Epithelial cell of proximal tubule (primary cell): ENCODE measurements around the gene PRKCH. TPM values are rescaled to one million over a fixed set of nuclear protein-coding genes. Genes with fewer than 3 reads are reported as not detected.
A peak's percentile ranks its signal among the peaks of the same experiment; 100 is the strongest.

Experiments
- DNase-seq: peaks from one replicate; pipeline ENCODE4 v3.0.0-alpha.2; 2011; ENCODE audit warnings: low read depth
- H3K4me3 ChIP-seq: 2 replicates; pipeline ENCODE4 v1.5.1; 2011; ENCODE audit warnings: low read depth, mild to moderate bottlenecking, low read length
- total RNA-seq: library from RNA; depleted of rRNA; stranded (reverse); fragments of >200 nt; gene quantifications from 2 replicates; pipeline ENCODE4 v1.2.3, GENCODE V29; 2015
- TF ChIP-seq, protein P1 (sequence below): conservative IDR thresholded peaks from 2 replicates; pipeline ENCODE4 v1.5.1; 2012; ENCODE audit warnings: low read depth, mild to moderate bottlenecking, low read length

PRKCH gene
- total RNA-seq, 1 donor from 2014 or later: 7.6 TPM

DNA sequence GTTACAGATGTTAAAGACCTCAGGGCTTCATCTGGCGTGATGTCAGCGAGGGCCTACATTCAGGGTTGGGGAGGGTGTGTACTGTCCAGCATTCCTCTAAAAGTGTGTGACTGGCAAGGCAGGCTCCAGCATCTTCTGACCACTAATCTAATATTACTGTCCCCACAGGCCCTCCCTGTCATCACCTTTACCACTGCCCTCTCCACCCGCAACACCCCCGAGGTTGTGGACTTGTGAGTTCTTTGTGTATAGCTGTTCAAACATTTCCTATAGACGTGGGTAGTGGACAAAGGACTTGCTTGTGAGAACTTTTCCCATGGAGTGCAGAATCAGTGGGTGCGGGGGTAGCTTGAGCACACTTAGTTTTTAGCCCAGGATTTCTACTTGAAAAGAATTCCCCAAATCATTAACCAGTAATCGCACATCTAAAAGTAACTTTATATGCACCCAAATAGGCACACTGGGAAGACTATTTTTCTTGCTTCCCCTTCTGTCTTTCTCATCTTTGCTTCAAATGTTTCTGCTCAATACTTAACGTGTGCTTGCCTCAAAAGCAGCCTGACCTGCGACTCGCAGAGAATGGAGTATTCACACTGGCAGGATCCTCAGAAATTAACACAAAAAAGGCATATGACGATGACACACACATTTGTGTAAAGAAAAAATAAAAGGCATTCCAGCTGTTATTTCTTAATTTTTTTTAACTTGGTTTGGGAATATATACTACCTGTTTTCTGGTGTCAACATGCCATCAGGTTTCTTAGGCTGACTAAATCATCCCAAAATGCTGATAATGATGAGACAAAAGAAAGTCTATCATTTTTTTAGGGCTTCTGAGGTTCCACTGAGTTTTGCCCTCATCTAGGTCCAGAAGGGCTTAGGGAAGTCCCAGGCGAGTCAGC, 215.5 kb downstream of the PRKCH start:
- no peak overlapping the region for H3K4me3 ChIP-seq
- TF ChIP-seq, protein P1, sequence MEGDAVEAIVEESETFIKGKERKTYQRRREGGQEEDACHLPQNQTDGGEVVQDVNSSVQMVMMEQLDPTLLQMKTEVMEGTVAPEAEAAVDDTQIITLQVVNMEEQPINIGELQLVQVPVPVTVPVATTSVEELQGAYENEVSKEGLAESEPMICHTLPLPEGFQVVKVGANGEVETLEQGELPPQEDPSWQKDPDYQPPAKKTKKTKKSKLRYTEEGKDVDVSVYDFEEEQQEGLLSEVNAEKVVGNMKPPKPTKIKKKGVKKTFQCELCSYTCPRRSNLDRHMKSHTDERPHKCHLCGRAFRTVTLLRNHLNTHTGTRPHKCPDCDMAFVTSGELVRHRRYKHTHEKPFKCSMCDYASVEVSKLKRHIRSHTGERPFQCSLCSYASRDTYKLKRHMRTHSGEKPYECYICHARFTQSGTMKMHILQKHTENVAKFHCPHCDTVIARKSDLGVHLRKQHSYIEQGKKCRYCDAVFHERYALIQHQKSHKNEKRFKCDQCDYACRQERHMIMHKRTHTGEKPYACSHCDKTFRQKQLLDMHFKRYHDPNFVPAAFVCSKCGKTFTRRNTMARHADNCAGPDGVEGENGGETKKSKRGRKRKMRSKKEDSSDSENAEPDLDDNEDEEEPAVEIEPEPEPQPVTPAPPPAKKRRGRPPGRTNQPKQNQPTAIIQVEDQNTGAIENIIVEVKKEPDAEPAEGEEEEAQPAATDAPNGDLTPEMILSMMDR: no peak
- no peak for DNase-seq

DNA sequence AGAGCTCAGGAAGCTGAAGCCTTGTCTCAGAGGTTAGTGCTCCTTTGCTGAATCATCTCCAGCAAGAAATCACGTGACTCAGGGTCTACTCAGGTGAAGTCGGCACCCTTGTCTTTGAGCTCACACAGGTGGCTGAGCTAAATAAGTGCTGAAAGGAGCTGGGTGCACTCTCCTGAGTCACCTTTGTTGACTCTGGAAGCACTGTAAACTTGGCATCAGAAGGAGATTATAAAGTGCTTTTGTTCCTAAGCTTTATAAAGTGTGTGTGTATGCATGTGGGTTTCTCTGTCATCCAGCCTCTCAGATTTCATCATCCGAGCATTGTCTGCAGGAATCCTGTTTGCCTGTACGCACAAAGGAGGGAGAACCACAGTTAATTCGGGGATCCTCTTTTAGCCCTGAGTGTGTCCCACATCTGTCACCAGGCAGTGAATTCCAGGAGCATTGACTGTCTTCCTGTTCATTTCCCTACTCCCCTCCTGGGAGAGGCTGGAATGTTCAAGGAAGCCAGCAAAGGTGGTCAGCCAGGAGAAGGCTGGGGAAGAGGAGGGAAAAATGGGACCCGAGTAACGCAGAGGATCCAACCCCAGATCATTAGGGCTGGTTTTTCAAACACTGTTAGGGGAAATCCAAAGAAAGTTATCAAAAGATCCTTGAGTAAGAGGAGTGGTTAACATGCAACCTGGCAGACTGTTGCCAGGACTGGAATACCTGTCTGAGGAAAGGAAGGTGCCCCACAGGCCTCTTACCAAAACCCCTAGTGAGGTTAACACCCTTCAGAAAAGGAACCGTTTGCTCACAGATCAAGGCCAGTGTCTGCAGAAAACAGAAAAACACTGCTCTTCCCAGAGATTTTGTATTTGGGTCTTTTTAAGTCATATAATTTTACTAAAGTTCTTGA, 216.4 kb downstream of the PRKCH start:
- H3K4me3 ChIP-seq: no peak overlapping the region
- TF ChIP-seq, protein P1: no peak
- DNase-seq: peak; percentile 98

DNA sequence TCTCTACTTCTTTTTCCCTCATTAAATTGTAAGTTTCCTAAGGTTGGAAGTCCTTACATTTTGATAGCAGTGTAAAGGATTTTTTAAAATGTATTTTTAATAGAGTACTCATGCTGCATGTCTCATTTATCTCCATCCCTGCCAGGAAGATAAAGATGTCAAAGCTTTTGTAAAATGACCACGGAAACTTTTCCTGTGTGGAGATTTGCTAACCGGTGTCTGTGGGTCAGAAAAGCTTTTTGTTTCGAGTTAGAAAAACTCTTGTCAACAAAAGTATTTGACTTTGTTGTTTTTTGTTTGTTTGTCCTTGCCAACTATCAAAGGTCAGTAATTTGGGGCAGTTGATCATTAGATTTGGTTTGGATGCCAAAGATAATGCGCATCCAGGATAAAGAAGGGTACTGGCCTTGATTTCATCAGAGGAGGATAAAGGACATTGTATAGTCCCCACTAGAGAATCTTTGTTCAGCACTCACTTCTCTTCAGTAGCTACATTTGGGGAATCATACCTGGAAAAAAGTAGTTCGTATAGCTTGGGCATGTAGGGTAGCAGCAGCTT, 217.2 kb downstream of the PRKCH start:
- DNase-seq: no peak
- H3K4me3 ChIP-seq: no peak overlapping the region
- TF ChIP-seq, protein P1: no peak

DNA sequence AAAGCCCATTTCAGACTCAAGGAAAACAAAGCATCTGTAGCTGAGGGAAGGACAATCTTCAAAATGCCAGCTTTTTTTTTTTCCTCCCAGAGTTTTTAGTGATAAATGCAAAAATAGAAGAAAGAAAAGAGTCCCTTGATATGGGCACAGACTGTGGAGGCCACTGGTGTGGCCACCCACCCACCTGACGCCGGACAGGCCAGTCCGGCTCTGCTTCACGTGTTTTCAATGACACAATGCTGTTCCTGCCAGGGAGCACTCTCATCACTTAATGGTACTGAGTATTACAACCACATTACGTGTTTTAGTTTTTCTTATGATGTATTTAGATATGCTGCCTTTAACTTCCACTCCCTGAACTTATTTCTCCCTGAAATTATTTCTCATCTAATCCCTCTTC, 218.3 kb downstream of the PRKCH start:
- TF ChIP-seq, protein P1: no peak

DNA sequence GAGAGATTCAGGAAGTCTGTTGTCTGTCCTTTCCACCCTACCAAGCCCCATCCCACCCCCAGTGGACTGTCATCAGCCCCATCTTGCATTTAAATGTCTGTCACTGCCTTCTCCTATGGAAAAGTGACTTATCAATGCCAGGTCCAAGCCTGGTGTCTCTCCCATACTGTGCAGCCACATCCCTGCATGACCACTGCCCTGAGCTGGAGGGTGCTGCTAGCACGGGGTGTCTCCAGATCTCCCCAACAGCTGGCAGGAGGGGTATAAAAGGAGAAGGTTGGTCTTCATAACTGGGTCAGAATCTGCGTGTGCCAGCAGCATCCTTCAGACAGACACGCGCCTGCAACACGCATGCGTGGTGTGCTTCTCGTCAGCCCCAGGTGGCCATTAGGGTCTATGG, 219.6 kb downstream of the PRKCH start:
- DNase-seq: no peak
- TF ChIP-seq, protein P1: no peak

More for the DNA sequence above, 218.3 kb downstream of the PRKCH start:
- no peak overlapping the region for H3K4me3 ChIP-seq
- DNase-seq: no peak

DNA sequence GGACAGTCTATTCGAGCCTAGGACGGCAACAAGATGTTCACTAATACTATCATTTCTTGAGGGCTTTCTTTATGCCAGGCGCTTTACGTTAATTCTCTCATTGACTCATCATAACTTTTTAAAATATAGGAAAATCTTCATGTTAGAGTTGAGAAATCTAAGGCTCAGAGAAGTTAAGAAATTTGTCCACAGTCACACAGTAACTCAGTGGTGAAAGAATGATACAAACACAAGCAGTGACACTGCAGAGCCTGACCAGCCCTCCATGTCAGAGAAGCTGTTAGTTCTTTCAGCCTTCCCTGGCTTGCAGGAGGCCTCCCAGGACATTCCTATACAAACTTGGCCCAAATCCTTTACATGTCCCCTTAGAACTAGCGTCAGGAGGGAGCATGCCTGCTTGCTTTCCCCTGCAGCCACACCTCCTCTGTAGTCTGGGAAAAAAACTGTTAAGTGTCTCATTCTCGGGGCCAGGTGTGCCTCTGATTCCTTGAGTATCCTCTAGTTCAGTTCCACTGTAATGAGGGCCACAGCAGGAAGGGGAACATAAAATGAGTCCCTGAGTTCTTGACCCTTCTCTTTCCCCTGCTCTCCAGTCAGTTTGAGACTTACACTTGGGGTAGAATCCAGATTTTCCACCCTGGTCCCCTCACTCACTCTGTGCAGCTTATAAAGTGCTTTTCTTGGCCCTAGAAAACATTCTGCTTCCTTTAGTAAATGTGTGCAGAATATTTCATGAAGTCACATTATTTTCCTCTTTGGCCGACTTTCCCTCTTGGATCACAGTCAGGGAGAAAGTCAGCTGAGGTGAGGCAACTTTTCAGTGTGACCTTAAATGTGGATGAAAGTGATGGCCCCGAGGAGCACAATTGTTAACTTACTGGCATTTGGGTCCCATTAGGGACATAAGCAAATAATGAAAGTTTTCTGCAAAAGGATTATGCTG, 221.7 kb downstream of the PRKCH start:
- DNase-seq: no peak
- TF ChIP-seq, protein P1: no peak
- H3K4me3 ChIP-seq: no peak overlapping the region

More for the DNA sequence above, 219.6 kb downstream of the PRKCH start:
- H3K4me3 ChIP-seq: no peak overlapping the region
